T-helper 2 cell treated with Interferon-gamma antibody and Interleukin-4, amounts not matched to agents 5 μg/mL and 100 μg/mL, for 36 hours (primary cell): ENCODE results near the gene ADAMTS2.

Experiments
- DNase-seq: peaks from one replicate; pipeline ENCODE4 v3.0.0; 2021; ENCODE audit warnings: low spot score
- H3K27ac Mint-ChIP-seq: one replicate; pipeline ENCODE4 v1.8.0; 2021; ENCODE audit warnings: mild to moderate bottlenecking, mixed read lengths
- H3K27me3 Mint-ChIP-seq: one replicate; pipeline ENCODE4 v1.8.0; 2021; ENCODE audit warnings: low read depth, mixed read lengths
- H3K36me3 Mint-ChIP-seq: one replicate; pipeline ENCODE4 v1.8.0; 2021; ENCODE audit warnings: low read depth, mixed read lengths
- H3K4me1 Mint-ChIP-seq: one replicate; pipeline ENCODE4 v1.8.0; 2021; ENCODE audit warnings: low read depth, mixed read lengths
- H3K4me3 Mint-ChIP-seq: one replicate; pipeline ENCODE4 v1.8.0; 2022; ENCODE audit warnings: mild to moderate bottlenecking, moderate library complexity, mixed read lengths
- H3K9me3 Mint-ChIP-seq: one replicate; pipeline ENCODE4 v1.8.0; 2021; ENCODE audit warnings: mixed read lengths

ADAMTS2 gene

GRCh38 chr5:179245031-179245430 is 100.2 kb downstream of the ADAMTS2 start:
- Mint-ChIP-seq H3K4me1 (no peaks in the 10 kb centered on the region), H3K9me3 (no peaks in the 10 kb centered on the region), H3K27me3 (no peaks in the 10 kb centered on the region), H3K27ac (no peak overlapping the region), H3K4me3 (no peak overlapping the region), H3K36me3 (no peaks in the 10 kb centered on the region)
- DNase-seq, result no peak

DNA sequence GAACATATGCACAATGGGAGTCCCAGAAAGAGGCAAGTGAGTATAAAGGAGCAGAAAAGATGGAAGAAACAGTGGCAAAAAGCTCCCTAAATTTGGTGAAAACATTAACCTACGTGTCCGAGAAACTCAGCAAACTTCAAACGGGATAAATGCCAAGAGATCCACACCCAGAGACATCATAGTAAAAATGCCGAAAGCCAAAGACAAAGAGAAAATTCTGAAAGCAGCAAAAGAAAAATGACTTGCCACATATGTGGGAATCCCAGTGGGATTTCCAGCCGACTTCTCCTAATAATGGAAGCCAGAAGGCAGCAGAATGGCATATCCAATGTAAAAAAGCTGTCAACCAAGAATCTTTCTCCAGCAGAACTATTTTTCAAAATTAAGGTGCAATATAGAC is 101.2 kb downstream of the ADAMTS2 start:
- no peak for DNase-seq
- H3K36me3 Mint-ChIP-seq, result no peaks in the 10 kb centered on the region
- no peaks in the 10 kb centered on the region for H3K9me3 Mint-ChIP-seq
- H3K27ac Mint-ChIP-seq, result no peak overlapping the region
- no peaks in the 10 kb centered on the region for H3K4me1 Mint-ChIP-seq
- H3K4me3 Mint-ChIP-seq, result no peak overlapping the region
- H3K27me3 Mint-ChIP-seq, result no peaks in the 10 kb centered on the region

GRCh38 chr5:179243333-179243732 is 101.9 kb downstream of the ADAMTS2 start:
- H3K27me3 Mint-ChIP-seq, result no peaks in the 10 kb centered on the region
- no peak overlapping the region for H3K4me3 Mint-ChIP-seq
- DNase-seq, result no peak
- H3K4me1 Mint-ChIP-seq, result no peaks in the 10 kb centered on the region
- H3K27ac Mint-ChIP-seq, result no peak overlapping the region
- no peaks in the 10 kb centered on the region for H3K36me3 Mint-ChIP-seq
- H3K9me3 Mint-ChIP-seq, result no peaks in the 10 kb centered on the region

DNA sequence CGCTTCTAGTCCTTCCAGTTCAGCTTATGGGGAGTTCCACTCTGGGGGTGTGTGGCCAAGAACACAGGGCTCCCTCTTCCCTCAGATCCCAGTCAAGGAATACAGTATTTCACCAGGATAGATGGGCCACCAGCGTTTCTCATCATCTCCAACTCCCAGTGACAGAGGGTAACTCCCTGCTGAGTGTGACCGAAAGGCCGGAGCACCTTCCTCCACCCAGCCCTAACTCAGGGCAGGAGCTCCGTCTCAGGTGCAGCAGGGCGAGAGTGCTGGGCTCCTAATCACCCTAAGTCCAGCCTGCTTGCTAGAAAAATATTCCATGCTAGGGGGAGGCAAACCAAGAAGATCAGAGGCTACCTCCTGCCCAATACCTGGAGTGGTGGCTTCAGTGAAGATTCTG is 102.6 kb downstream of the ADAMTS2 start:
- no peaks in the 10 kb centered on the region for H3K9me3 Mint-ChIP-seq
- no peak for DNase-seq
- H3K4me3 Mint-ChIP-seq, result no peak overlapping the region
- no peaks in the 10 kb centered on the region for H3K4me1 Mint-ChIP-seq
- H3K27me3 Mint-ChIP-seq, result no peaks in the 10 kb centered on the region
- no peak overlapping the region for H3K27ac Mint-ChIP-seq
- H3K36me3 Mint-ChIP-seq, result no peaks in the 10 kb centered on the region

DNA sequence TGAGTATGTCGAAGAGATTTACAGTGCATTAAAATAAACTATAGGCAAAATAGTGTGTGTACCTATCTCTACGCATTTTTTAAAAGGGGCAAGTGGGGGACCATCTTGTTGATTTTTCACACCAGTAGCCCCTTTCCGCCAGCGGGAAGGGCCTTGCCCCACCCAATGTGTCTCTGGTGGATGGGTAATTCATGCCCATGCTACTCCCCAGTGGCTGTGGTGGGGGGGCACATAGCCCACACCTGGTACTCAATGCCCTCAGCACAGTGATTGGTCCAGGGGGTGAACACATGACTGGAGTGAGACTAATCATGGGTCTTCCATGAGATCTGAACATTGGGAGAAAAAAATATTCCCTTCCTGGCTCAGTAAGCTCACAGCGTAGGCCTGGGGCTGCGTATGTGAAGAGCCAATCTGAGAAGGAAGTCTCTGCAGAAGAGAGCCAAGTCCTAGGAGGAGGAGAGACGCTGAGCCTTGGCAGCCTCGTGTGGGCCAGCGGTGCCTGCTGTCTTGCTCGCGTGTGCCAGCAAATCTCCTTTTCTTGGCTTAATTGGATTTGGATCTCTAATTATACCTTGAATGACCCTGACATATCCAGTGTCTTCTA is 103.4 kb downstream of the ADAMTS2 start:
- no peaks in the 10 kb centered on the region for H3K36me3 Mint-ChIP-seq
- no peak overlapping the region for H3K4me3 Mint-ChIP-seq
- H3K27ac Mint-ChIP-seq, result no peak overlapping the region
- H3K4me1 Mint-ChIP-seq, result no peaks in the 10 kb centered on the region
- no peaks in the 10 kb centered on the region for H3K27me3 Mint-ChIP-seq
- no peaks in the 10 kb centered on the region for H3K9me3 Mint-ChIP-seq
- DNase-seq, result no peak

- no peak for DNase-seq
- H3K36me3 Mint-ChIP-seq, result no peaks in the 10 kb centered on the region
Observed at GRCh38 chr5:179241175-179241574, 104.1 kb downstream of the ADAMTS2 start.

DNA sequence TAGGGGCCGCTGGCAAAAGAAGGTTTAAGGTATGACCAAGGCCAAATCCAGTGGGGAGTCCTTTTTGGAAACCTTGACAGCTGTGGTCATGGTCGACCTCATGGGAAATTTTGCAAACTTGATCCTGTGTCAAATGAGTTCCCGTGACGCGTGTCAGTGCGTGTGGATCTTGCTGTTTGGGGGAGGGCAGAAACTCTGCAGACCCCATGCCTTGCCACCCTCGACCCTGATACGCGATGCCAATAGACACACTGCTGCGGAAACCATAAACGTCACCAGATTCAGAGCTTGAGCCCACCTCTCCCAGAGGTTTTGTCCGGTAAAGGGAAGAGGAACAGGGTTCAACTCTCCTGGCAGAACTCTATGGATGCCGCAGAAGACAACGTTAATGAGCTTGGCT is 104.7 kb downstream of the ADAMTS2 start:
- Mint-ChIP-seq H3K36me3 (no peaks in the 10 kb centered on the region), H3K27ac (no peak overlapping the region), H3K4me3 (no peak overlapping the region), H3K9me3 (no peaks in the 10 kb centered on the region), H3K27me3 (no peaks in the 10 kb centered on the region), H3K4me1 (no peaks in the 10 kb centered on the region)
- no peak for DNase-seq

More at GRCh38 chr5:179241175-179241574, 104.1 kb downstream of the ADAMTS2 start:
- no peaks in the 10 kb centered on the region for H3K4me1 Mint-ChIP-seq
- H3K27ac Mint-ChIP-seq, result no peak overlapping the region
- no peaks in the 10 kb centered on the region for H3K9me3 Mint-ChIP-seq
- H3K4me3 Mint-ChIP-seq, result no peak overlapping the region
- H3K27me3 Mint-ChIP-seq, result no peaks in the 10 kb centered on the region

DNA sequence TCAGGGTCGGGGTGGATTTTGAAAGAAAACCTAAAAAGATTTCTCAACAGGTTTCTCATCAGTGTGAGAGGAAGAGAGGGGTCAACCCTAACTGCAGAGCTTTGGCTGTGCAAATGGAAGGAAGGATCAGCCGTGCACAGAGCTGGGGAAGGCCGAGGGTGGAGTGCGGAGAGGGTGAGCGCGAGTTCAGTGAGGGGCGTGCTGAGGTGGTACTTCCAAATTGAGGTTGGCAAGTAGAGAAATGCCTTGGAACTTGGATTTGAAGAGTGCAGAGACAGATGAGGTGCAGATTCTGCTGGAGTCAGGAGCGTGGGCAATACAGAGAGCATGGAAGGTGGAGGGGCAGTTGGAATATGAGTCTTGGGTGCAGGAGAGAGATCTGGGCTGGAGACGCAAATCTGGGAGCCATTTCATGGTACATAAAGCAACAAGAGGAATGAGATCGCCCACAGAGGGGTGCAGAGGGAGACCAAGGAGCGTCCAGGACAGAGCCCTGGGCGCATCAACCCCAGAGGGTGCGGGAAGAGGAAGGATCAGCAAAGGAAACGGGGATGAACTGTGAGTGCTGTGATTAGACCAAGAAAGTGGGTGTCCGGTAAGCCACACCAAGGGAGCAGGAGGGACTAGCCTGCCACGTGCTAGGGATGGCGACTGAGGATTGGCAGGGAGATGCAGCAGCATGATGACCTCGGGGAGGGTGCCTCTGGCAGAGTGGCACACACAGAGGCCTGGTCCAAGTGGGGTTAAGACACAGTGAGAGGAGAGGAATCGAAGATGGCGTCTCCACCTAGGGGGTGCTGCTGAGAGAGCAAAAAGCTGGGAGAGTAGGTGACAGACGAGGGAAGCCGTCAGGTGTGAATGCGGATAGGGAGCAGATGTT is 105.8 kb downstream of the ADAMTS2 start:
- DNase-seq, result no peak
- no peaks in the 10 kb centered on the region for H3K27me3 Mint-ChIP-seq
- H3K4me1 Mint-ChIP-seq, result no peaks in the 10 kb centered on the region
- H3K27ac Mint-ChIP-seq, result no peak overlapping the region
- no peaks in the 10 kb centered on the region for H3K9me3 Mint-ChIP-seq
- H3K36me3 Mint-ChIP-seq, result no peaks in the 10 kb centered on the region
- H3K4me3 Mint-ChIP-seq, result no peak overlapping the region

DNA sequence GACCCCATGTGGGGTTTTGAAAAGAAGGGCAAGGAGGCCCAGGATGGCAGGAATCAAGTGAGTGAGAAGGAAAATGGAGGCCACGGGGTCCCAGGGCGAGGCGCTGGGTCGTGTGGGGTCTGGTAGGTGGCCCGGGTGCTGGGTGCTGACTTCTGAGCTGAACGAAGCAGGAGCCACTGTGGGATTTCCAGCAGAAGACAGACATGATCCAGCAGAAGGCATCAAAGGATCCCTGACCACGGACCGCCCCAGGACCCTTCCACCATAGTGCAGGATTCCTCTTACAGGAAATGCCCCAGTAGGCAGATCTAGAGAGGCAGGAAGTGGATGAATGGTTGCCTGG is 106.7 kb downstream of the ADAMTS2 start:
- Mint-ChIP-seq H3K27me3 (no peaks in the 10 kb centered on the region), H3K4me3 (no peak overlapping the region), H3K4me1 (no peaks in the 10 kb centered on the region), H3K9me3 (no peaks in the 10 kb centered on the region), H3K36me3 (no peaks in the 10 kb centered on the region), H3K27ac (no peak overlapping the region)
- no peak for DNase-seq

- Mint-ChIP-seq H3K4me1 (no peaks in the 10 kb centered on the region), H3K4me3 (no peak overlapping the region), H3K27me3 (no peaks in the 10 kb centered on the region), H3K9me3 (no peaks in the 10 kb centered on the region), H3K27ac (no peak overlapping the region), H3K36me3 (no peaks in the 10 kb centered on the region)
- DNase-seq, result no peak
Observed at GRCh38 chr5:179237770-179238627, 107.3 kb downstream of the ADAMTS2 start.

- no peaks in the 10 kb centered on the region for H3K36me3 Mint-ChIP-seq
- no peaks in the 10 kb centered on the region for H3K27me3 Mint-ChIP-seq
- no peak overlapping the region for H3K27ac Mint-ChIP-seq
- no peaks in the 10 kb centered on the region for H3K4me1 Mint-ChIP-seq
- H3K9me3 Mint-ChIP-seq, result no peaks in the 10 kb centered on the region
- no peak for DNase-seq
- no peak overlapping the region for H3K4me3 Mint-ChIP-seq
Observed at GRCh38 chr5:179235416-179236400, 109.6 kb downstream of the ADAMTS2 start.

DNA sequence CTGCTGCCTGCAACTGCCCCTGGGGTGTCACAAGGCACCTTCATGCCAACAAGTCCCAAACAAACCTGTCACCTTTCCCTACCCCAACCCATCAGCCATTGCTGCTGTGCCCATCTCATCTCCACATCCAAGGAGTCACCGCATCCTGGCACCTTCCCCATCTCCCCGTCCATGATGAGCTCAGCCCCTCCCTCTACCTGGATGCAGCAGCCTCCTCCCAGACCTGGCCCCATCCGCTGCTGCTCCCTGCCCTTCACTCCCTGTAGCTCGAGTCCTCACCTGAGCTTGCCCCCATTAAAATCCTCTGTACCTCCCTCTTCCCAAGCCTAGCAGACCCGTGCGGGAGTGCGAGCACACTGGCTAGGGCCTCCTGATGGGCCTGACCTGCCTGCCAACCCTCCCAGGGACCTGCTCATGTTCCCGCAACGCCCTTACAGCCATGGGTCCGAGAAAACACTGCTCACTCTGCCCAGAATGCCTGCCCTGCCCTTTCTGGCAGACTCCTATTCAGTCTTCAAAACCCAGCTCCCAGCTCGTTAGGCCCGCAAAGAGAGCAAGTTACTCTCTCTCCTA is 110.6 kb downstream of the ADAMTS2 start:
- H3K9me3 Mint-ChIP-seq, result no peaks in the 10 kb centered on the region
- H3K36me3 Mint-ChIP-seq, result no peaks in the 10 kb centered on the region
- no peaks in the 10 kb centered on the region for H3K4me1 Mint-ChIP-seq
- no peak overlapping the region for H3K4me3 Mint-ChIP-seq
- H3K27me3 Mint-ChIP-seq, result no peaks in the 10 kb centered on the region
- DNase-seq, result no peak
- no peak overlapping the region for H3K27ac Mint-ChIP-seq

DNA sequence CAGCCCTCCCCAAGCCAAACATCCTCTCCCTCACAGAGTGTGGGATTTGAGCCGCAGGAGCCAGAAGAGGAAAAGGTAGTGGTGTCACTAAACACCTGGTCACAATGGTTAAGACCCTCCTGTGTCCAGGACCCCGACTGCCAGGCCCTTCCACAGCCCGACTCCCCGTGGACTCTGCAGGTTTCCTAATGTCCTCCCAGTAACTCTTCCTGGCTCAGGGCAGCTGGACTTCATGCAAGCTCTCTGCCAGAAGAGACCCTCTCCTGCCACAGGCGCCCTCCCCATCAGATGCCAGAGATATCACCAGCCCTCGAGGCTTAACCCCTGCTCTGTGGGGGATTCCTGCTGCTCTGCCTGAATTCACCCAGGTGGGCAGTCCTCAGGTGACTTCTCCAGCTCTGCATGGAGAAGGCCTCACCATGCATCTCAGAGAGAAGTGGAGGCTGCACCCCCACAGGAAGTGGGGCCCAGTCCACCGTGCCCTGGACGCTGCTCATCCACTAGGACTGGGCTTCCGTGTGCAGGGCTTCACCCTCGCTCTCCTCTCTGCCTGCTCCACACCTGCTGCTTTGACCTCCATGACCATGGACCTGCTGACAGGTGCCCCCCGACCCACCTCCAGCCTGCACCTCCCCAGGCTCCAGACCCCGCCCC is 111.2 kb downstream of the ADAMTS2 start:
- no peak for DNase-seq
- Mint-ChIP-seq H3K27ac (no peak overlapping the region), H3K27me3 (no peaks in the 10 kb centered on the region), H3K36me3 (no peaks in the 10 kb centered on the region), H3K9me3 (no peaks in the 10 kb centered on the region), H3K4me3 (no peak overlapping the region), H3K4me1 (no peaks in the 10 kb centered on the region)
